DMS153 (cell line): ENCODE results near the gene OR52K2.
"Not testable (repeated sequence)": the region's sequence is repeated elsewhere in the genome, so short reads cannot be mapped to it uniquely, and the experiment has no call there.

Experiments used
- DNase-seq: peaks from one replicate; lab custom pipeline; 2025; lab: John Stamatoyannopoulos, UW

The OR52K2 gene

DNA sequence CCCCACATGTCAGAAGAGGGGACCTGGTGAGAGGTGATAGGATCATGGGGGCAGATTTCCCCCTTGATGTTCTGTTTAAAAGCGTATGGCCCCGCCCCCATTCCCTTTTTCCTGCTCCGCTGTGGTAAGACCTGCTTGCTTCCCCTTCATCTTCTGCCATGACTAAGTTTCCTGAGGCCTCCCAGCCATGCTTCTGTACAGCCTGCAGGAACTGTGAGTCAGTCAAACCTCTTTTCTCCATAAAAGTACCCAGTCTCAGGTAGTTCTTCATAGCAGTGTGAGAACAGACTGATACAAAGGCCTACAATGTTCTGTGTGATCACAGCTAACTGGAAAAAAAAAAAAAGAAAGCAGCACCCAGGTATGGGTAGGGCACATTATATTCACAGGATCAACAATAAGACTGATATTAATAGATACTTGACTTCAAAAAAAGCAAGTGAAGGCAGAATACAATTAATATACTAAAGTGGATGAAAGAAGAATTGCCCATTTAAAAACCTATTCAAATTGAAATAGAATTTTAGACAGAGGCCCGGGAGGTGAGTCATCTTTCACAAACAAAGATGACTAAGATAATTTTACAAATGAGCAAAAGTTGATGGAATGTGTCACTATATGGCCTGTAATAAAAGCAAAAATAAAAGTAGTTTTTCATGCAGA is 31.6 kb downstream of the OR52K2 start:
- no peak for DNase-seq

GRCh38 chr11:4481240-4481582 is 32.1 kb downstream of the OR52K2 start:
- no peak for DNase-seq

DNA sequence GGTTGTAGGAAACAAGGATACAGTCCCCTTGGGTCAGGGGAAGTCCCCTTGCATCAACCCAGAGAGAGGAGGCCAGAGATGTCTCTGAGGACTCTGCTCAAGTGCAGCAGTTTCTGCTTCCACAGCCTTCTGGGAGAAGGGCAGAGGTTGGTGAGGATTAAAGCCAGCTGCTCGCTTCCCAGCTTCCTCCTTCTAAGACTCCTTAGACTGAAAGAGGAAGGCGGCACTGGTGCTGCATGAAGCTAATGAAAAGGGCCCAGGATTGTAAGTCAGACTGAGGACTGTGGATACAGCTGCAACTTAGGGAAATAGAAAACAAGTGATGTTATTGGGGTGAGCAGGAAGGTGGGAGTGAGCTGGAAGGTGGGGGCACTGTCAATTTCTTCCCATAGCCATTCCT is 33.4 kb downstream of the OR52K2 start, which contains the start of gene OR52K1:
OR52K1 (plus strand) TSS at position 202 of the 400 bp plus-strand sequence. CDS start 6,255 bp downstream, outside the sequence.
- no peak for DNase-seq

GRCh38 chr11:4484310-4484709 is 35.2 kb downstream of the OR52K2 start:
- no peak for DNase-seq

- DNase-seq: not testable (repeated sequence)
Observed at GRCh38 chr11:4491405-4491804, 42.3 kb downstream of the OR52K2 start.

GRCh38 chr11:4491878-4492606 is 42.9 kb downstream of the OR52K2 start:
- DNase-seq: no peak

GRCh38 chr11:4493480-4493818 is 44.4 kb downstream of the OR52K2 start:
- DNase-seq: no peak

DNA sequence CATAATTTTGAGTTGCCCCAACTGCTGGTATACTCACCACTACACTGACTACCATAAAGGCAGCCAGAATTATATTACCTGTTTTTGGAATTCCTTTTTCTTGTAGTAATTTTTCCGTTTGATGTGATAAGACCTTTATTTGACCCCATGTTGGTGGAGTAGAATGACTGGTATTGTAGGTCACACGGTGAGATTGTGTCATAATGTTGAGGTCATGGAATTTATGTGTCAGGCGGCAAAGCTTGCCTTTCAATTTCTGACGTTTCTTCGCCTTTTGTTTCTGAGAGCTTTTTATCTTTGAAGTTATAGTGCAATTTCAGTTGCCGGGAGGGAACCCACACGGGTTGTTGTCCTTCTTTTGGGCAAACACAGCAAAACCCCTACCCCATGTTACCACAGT is 46.4 kb downstream of the OR52K2 start:
- no peak for DNase-seq

GRCh38 chr11:4495986-4496385 is 46.9 kb downstream of the OR52K2 start:
- no peak for DNase-seq

- DNase-seq: no peak
Observed at GRCh38 chr11:4496557-4497248, 47.6 kb downstream of the OR52K2 start.
